OCI-LY1 (cell line): ENCODE results near the gene RERE.

Source experiments
- H2AFZ ChIP-seq: fragments of 200-600 bp; sonication (generic), shearing (Covaris generic); 2 replicates; pipeline ENCODE4 v1.6.0; 2014; ENCODE audit warnings: antibody characterized with exemption, mild to moderate bottlenecking, low read length
- H3F3A ChIP-seq: fragments of 200-600 bp; sonication (generic), shearing (Covaris generic); 2 replicates; pipeline ENCODE4 v1.6.0; 2014; ENCODE audit warnings: mild to moderate bottlenecking, antibody characterized with exemption, low read length, moderate library complexity; ENCODE audit not compliant: insufficient read depth
- H3K27ac ChIP-seq: fragments of 200-600 bp; sonication (generic); 2 replicates; pipeline ENCODE4 v1.5.1; 2014; ENCODE audit warnings: low read length, mixed run types, mild to moderate bottlenecking, low read depth; ENCODE audit not compliant: poor library complexity, severe bottlenecking
- H3K27me3 ChIP-seq: fragments of 200-600 bp; sonication (generic); 2 replicates; pipeline ENCODE4 v1.6.0; 2014; ENCODE audit warnings: antibody characterized with exemption, mild to moderate bottlenecking, low read length, moderate library complexity; ENCODE audit not compliant: insufficient read depth
- H3K36me3 ChIP-seq: fragments of 200-600 bp; sonication (generic); 2 replicates; pipeline ENCODE4 v1.6.1; 2014; ENCODE audit warnings: mild to moderate bottlenecking, antibody characterized with exemption, low read length, moderate library complexity, mixed read lengths; ENCODE audit not compliant: insufficient read depth
- H3K4me1 ChIP-seq: fragments of 200-600 bp; sonication (generic); 2 replicates; pipeline ENCODE4 v1.5.1; 2014; ENCODE audit warnings: mild to moderate bottlenecking, low read length, moderate library complexity; ENCODE audit not compliant: insufficient read depth, severe bottlenecking
- H3K4me2 ChIP-seq: fragments of 200-600 bp; sonication (generic), shearing (Covaris generic); 2 replicates; pipeline ENCODE4 v1.6.1; 2014; ENCODE audit warnings: low read length
- H3K4me3 ChIP-seq: fragments of 200-600 bp; sonication (generic); 2 replicates; pipeline ENCODE4 v1.5.1; 2014; ENCODE audit warnings: low read length, low read depth, mild to moderate bottlenecking, mixed read lengths; ENCODE audit not compliant: poor library complexity, severe bottlenecking
- H3K79me2 ChIP-seq: fragments of 200-600 bp; shearing (Covaris generic); 2 replicates; pipeline ENCODE4 v1.6.1; 2016; ENCODE audit warnings: mixed run types, low read length, mixed read lengths; ENCODE audit not compliant: insufficient read depth
- H3K9ac ChIP-seq: fragments of 200-600 bp; sonication (generic), shearing (Covaris generic); 2 replicates; pipeline ENCODE4 v1.6.1; 2014; ENCODE audit warnings: mild to moderate bottlenecking, low read length, mixed read lengths
- H3K9me2 ChIP-seq: fragments of 200-600 bp; sonication (generic), shearing (Covaris generic); 2 replicates; pipeline ENCODE4 v1.6.1; 2014; ENCODE audit warnings: low read depth, mild to moderate bottlenecking, low read length, mixed read lengths
- H3K9me3 ChIP-seq: fragments of 200-600 bp; shearing (Covaris generic); 2 replicates; pipeline ENCODE4 v1.6.1; 2014; ENCODE audit warnings: low read length, mixed read lengths
- H4K20me1 ChIP-seq: fragments of 200-600 bp; sonication (generic), shearing (Covaris generic); 2 replicates; pipeline ENCODE4 v1.6.0; 2016; ENCODE audit warnings: mild to moderate bottlenecking, low read length; ENCODE audit not compliant: insufficient read depth
- EZH2 ChIP-seq: fragments of 200-600 bp; sonication (generic), shearing (Covaris generic); IDR thresholded peaks from 2 replicates; pipeline ENCODE4 v1.8.0; 2017; ENCODE audit warnings: borderline replicate concordance, mixed run types, mild to moderate bottlenecking, antibody characterized with exemption, low read length, moderate library complexity, mixed read lengths
- TF ChIP-seq, protein P1 (sequence below): fragments of 200-600 bp; sonication (generic), shearing (Covaris generic); IDR thresholded peaks from 2 replicates; pipeline ENCODE4 v1.5.1; 2017; ENCODE audit warnings: mild to moderate bottlenecking, antibody characterized with exemption, low read length, moderate library complexity, mixed read lengths

The RERE gene

DNA sequence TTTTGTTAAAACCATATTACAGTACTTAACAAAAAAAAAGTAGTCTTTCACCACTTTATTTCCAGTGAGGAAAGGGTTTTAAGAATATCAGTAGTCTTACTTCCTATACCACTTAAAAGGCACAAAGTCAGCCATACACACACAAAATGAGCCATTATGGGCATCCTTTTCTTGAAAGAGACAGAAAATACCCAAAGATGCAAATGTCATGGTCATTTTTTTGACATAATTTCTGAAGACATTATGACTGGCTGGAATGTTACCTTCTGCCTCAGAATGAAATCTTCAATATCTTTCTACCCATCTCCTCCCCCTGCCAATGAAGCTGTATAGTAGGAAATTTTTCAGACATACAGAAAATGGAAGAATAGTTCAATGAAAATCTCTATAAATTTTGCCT lies 261.9 kb downstream of the RERE start:
- H3K27ac ChIP-seq, result peak overlapping the region; percentile 7
- TF ChIP-seq, protein P1, sequence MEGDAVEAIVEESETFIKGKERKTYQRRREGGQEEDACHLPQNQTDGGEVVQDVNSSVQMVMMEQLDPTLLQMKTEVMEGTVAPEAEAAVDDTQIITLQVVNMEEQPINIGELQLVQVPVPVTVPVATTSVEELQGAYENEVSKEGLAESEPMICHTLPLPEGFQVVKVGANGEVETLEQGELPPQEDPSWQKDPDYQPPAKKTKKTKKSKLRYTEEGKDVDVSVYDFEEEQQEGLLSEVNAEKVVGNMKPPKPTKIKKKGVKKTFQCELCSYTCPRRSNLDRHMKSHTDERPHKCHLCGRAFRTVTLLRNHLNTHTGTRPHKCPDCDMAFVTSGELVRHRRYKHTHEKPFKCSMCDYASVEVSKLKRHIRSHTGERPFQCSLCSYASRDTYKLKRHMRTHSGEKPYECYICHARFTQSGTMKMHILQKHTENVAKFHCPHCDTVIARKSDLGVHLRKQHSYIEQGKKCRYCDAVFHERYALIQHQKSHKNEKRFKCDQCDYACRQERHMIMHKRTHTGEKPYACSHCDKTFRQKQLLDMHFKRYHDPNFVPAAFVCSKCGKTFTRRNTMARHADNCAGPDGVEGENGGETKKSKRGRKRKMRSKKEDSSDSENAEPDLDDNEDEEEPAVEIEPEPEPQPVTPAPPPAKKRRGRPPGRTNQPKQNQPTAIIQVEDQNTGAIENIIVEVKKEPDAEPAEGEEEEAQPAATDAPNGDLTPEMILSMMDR, result no peak
- TF ChIP-seq EZH2, result no peak
- H3K27me3 ChIP-seq, result no peaks in the 10 kb centered on the region
- no peaks in the 10 kb centered on the region for H3K9me3 ChIP-seq
- H3K36me3 ChIP-seq, result no peaks in the 10 kb centered on the region
- H3F3A ChIP-seq, result no peaks in the 10 kb centered on the region
- no peak overlapping the region for H2AFZ ChIP-seq
- H3K4me3 ChIP-seq, result no peak overlapping the region
- H3K9ac ChIP-seq, result no peak overlapping the region
- H3K4me2 ChIP-seq, result no peak overlapping the region
- no peaks in the 10 kb centered on the region for H3K9me2 ChIP-seq
- H3K4me1 ChIP-seq, result peaks cover 21% of the 10 kb centered on the region
- no peaks in the 10 kb centered on the region for H3K79me2 ChIP-seq
- H4K20me1 ChIP-seq, result no peaks in the 10 kb centered on the region

DNA sequence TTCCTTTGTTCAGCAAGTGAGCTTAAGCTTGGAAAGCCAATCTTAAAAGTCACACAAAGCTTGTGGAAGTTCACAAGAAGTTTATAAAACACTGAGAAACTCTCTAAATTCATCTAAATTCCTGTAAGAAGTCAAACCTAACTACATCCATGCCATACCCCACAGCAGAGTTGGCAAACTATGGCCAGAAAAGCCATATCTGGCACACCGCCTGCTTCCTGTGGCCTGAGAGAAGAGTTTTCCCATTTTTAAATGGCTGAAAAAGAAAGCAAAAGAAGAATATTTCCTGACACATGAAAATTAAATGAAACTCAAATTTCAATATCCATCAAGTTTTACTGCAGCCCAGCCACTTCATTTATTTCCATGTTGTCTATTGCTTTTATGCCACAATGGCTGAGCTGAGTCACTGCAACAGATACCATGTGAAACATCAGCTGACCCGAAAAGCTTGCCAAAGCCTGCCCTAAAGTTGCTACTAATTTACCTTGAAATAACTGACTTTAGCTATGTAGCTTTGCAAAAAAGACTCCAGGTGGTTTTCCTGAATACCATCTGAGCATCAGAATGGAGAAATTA lies 262.4 kb downstream of the RERE start:
- Histone ChIP-seq H3K27ac (peak overlapping the region; percentile 7), H3K9me3 (no peaks in the 10 kb centered on the region), H2AFZ (no peak overlapping the region), H3K9me2 (no peaks in the 10 kb centered on the region), H3K79me2 (no peaks in the 10 kb centered on the region), H3K36me3 (no peaks in the 10 kb centered on the region), H3K9ac (no peak overlapping the region), H3K4me1 (peaks cover 17% of the 10 kb centered on the region), H3K4me3 (no peak overlapping the region), H4K20me1 (no peaks in the 10 kb centered on the region), H3K27me3 (no peaks in the 10 kb centered on the region), H3F3A (no peaks in the 10 kb centered on the region), H3K4me2 (no peak overlapping the region)
- TF ChIP-seq, protein P1, result no peak
- TF ChIP-seq EZH2, result no peak

DNA sequence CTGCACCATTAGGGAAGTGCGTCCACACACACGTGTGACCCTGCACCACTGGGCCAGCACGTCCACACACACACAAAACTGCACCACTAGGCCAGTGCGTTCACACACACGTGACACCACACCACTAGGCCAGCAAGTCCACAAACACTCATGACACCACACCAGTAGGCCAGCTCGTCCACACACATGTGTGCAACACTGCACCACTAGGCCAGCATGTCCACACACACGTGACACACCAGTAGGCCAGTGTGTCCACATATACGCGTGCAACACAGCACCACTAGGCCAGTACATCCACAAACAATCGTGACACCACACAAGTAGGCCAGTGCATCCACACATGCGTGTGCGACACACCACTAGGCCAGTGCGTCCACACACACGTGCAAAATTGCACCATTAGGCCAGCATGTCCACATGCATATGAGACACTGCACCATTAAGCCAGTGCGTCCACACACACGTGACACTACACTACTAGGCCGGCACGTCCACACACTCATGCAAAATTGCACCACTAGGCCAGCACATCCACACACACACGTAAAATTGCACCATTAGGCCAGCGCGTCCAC lies 264.5 kb downstream of the RERE start:
- no peaks in the 10 kb centered on the region for H3K27me3 ChIP-seq
- no peak overlapping the region for H2AFZ ChIP-seq
- no peaks in the 10 kb centered on the region for H3K36me3 ChIP-seq
- no peaks in the 10 kb centered on the region for H3F3A ChIP-seq
- peaks cover 17% of the 10 kb centered on the region for H3K4me1 ChIP-seq
- no peak for TF ChIP-seq EZH2
- TF ChIP-seq, protein P1, result no peak
- H4K20me1 ChIP-seq, result no peaks in the 10 kb centered on the region
- H3K79me2 ChIP-seq, result no peaks in the 10 kb centered on the region
- no peak overlapping the region for H3K4me3 ChIP-seq
- no peaks in the 10 kb centered on the region for H3K9me2 ChIP-seq
- no peak overlapping the region for H3K4me2 ChIP-seq
- no peaks in the 10 kb centered on the region for H3K9me3 ChIP-seq
- no peak overlapping the region for H3K27ac ChIP-seq
- no peak overlapping the region for H3K9ac ChIP-seq
